ENCODE measurements around the gene RANBP2. TPM values are rescaled to one million over a fixed set of nuclear protein-coding genes. Genes with fewer than 3 reads are reported as not detected.

RANBP2 gene
- total and polyA plus RNA-seq, 9 of the 15 experiments (the other 6 are each of a cell fraction or from before 2014, with no cell fraction given) = 11.7 to 97.4 (median 48.1) TPM

DNA sequence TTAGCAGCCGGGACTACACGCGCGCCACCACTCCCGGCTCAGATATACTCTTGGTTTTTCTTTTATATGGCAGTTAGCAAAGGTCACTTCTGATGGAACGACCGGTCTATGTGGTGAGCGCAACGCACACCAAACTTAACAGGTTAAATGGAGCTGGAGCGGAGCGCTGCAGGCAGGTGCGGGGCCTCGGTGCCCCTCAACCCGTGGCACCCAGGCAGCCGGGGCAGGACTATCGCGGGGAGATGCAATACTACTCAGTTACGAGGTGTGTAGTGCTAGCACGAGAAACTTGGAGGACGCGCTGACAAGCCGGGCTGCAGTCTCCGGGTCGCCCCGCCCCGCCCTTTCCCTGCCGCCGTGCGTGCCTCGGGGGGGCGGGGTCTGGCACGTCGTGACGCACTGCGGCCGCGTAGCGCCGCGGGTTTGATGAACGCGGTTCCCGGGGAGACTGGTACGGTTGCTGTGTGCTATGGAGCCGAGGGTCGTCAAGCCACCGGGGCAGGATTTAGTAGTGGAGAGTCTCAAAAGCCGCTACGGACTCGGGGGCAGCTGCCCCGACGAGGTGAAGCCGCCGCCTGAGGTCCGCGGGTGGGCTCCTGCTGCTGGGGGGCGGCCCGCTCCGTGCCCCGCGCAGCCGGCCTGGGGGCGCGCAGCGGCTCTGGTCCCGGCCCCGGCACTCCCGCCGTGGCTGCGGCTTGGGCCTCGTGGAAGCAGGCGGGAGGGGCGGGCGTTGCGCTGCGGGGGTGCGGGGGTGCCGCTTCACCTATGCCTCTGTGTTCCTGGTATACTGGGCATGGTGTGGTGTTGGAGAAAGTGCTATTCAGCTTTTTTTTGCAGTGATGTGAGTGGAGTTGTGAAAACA, 67.3 kb downstream of the RANBP2 start, which contains the start of gene CCDC138 (continued):
- TF ChIP-seq, protein P1, sequence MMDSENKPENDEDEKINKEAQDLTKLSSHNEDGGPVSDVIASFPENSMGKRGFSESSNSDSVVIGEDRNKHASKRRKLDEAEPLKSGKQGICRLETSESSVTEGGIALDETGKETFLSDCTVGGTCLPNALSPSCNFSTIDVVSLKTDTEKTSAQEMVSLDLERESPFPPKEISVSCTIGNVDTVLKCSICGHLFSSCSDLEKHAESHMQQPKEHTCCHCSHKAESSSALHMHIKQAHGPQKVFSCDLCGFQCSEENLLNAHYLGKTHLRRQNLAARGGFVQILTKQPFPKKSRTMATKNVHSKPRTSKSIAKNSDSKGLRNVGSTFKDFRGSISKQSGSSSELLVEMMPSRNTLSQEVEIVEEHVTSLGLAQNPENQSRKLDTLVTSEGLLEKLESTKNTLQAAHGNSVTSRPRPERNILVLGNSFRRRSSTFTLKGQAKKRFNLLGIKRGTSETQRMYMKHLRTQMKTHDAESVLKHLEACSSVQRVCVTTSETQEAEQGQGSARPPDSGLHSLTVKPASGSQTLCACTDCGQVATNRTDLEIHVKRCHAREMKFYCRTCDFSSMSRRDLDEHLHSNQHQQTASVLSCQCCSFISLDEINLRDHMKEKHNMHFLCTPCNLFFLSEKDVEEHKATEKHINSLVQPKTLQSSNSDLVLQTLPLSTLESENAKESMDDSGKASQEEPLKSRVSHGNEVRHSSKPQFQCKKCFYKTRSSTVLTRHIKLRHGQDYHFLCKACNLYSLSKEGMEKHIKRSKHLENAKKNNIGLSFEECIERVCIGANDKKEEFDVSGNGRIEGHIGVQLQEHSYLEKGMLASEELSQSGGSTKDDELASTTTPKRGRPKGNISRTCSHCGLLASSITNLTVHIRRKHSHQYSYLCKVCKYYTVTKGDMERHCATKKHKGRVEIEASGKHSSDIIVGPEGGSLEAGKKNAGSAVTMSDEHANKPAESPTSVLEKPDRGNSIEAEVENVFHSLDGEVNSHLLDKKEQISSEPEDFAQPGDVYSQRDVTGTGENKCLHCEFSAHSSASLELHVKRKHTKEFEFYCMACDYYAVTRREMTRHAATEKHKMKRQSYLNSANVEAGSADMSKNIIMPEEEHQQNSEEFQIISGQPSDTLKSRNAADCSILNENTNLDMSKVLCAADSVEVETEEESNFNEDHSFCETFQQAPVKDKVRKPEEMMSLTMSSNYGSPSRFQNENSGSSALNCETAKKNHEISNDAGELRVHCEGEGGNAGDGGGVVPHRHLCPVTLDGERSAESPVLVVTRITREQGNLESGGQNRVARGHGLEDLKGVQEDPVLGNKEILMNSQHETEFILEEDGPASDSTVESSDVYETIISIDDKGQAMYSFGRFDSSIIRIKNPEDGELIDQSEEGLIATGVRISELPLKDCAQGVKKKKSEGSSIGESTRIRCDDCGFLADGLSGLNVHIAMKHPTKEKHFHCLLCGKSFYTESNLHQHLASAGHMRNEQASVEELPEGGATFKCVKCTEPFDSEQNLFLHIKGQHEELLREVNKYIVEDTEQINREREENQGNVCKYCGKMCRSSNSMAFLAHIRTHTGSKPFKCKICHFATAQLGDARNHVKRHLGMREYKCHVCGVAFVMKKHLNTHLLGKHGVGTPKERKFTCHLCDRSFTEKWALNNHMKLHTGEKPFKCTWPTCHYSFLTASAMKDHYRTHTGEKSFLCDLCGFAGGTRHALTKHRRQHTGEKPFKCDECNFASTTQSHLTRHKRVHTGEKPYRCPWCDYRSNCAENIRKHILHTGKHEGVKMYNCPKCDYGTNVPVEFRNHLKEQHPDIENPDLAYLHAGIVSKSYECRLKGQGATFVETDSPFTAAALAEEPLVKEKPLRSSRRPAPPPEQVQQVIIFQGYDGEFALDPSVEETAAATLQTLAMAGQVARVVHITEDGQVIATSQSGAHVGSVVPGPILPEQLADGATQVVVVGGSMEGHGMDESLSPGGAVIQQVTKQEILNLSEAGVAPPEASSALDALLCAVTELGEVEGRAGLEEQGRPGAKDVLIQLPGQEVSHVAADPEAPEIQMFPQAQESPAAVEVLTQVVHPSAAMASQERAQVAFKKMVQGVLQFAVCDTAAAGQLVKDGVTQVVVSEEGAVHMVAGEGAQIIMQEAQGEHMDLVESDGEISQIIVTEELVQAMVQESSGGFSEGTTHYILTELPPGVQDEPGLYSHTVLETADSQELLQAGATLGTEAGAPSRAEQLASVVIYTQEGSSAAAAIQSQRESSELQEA (IDR thresholded peaks at IDR 0.05; ENCODE audit: low read depth) = no peak
- TF ChIP-seq, protein P2, sequence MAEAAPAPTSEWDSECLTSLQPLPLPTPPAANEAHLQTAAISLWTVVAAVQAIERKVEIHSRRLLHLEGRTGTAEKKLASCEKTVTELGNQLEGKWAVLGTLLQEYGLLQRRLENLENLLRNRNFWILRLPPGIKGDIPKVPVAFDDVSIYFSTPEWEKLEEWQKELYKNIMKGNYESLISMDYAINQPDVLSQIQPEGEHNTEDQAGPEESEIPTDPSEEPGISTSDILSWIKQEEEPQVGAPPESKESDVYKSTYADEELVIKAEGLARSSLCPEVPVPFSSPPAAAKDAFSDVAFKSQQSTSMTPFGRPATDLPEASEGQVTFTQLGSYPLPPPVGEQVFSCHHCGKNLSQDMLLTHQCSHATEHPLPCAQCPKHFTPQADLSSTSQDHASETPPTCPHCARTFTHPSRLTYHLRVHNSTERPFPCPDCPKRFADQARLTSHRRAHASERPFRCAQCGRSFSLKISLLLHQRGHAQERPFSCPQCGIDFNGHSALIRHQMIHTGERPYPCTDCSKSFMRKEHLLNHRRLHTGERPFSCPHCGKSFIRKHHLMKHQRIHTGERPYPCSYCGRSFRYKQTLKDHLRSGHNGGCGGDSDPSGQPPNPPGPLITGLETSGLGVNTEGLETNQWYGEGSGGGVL (CRISPR knock-in tag; IDR thresholded peaks at IDR 0.05) = no peak
- TF ChIP-seq, protein P3, sequence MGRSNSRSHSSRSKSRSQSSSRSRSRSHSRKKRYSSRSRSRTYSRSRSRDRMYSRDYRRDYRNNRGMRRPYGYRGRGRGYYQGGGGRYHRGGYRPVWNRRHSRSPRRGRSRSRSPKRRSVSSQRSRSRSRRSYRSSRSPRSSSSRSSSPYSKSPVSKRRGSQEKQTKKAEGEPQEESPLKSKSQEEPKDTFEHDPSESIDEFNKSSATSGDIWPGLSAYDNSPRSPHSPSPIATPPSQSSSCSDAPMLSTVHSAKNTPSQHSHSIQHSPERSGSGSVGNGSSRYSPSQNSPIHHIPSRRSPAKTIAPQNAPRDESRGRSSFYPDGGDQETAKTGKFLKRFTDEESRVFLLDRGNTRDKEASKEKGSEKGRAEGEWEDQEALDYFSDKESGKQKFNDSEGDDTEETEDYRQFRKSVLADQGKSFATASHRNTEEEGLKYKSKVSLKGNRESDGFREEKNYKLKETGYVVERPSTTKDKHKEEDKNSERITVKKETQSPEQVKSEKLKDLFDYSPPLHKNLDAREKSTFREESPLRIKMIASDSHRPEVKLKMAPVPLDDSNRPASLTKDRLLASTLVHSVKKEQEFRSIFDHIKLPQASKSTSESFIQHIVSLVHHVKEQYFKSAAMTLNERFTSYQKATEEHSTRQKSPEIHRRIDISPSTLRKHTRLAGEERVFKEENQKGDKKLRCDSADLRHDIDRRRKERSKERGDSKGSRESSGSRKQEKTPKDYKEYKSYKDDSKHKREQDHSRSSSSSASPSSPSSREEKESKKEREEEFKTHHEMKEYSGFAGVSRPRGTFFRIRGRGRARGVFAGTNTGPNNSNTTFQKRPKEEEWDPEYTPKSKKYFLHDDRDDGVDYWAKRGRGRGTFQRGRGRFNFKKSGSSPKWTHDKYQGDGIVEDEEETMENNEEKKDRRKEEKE (IDR thresholded peaks at IDR 0.05; ENCODE audit: borderline replicate concordance in 1 of 2, control insufficient read depth in 1 of 2, low read depth in 2 of 2, low read length in 1 of 2) = no peak
- no peak for TF ChIP-seq MEF2A (IDR thresholded peaks at IDR 0.05; ENCODE audit: control insufficient read depth, low read depth, low read length)
- peak in 1 of 2 experiments; percentile 39; a peak in 2 of 4 replicates for TF ChIP-seq UBTF (IDR thresholded peaks at IDR 0.05; ENCODE audit: borderline replicate concordance in 1 of 2, low read depth in 2 of 2, low read length in 2 of 2)
- no peak for TF ChIP-seq POLR3G (IDR thresholded peaks at IDR 0.05; ENCODE audit: extremely low read depth, insufficient read length, insufficient replicate concordance)
- no peak for TF ChIP-seq SREBF2 (CRISPR knock-in tag; IDR thresholded peaks at IDR 0.05)
- peak; percentile 40; the same call in 1 of the 2 replicates for TF ChIP-seq ATF1 (CRISPR knock-in tag; IDR thresholded peaks at IDR 0.05)
- peak; percentile 95 for TF ChIP-seq ATF1 (tag; IDR thresholded peaks at IDR 0.05)
- no peak for TF ChIP-seq PHB (CRISPR knock-in tag; IDR thresholded peaks at IDR 0.05)
